ENCODE results near the gene NGRN. TPM values are rescaled to one million over a fixed set of nuclear protein-coding genes. Genes with fewer than 3 reads are reported as not detected.

The NGRN gene
- total and polyA plus RNA-seq, 2 of the 8 experiments (the other 6 are each of a cell fraction or from before 2014, with no cell fraction given): 60.1 to 101 TPM

DNA sequence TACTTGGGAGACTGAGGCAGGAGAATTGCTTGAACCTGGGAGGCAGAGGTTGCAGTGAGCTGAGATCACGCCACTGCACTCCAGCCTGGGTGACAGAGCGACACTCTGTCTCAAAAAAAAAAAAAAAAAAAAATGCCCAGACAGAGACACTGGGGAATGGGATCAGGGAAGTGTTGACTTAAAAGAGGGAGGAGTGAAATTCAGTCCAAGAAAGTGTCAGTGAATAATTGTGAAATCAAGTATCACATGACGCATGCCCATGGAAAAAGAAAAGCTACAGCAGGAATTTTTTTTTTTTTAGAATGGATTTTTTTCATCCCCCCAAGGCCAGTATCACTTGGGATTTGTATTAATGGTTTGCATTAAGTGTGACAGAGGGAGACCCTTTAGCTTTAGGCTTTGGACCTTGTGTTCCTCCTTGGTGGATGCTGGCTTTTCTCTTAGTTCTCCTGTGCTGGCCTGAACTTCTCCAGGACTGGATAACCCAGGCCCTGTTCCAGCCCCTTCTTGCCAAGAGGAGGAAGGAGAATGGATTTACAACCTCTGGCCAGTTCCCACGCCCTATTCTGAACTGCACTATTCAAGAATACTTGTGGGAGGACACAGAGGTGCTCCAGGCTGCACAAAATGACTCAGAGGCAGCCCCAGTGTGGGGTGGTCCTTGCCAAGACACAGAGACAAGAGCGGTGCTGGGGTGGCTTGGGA lies 50.0 kb downstream of the NGRN start (continued):
- no peak for TF ChIP-seq KDM1A (IDR thresholded peaks at IDR 0.05; ENCODE audit: borderline replicate concordance, low read length)
